GM06990 (cell line): ENCODE measurements around the gene NCLN.
A peak's percentile ranks its signal among the peaks of the same experiment; 100 is the strongest.

Source experiments
- DNase-seq: peaks from one replicate; pipeline ENCODE4 v3.0.0-alpha.2; 2011; ENCODE audit not compliant: insufficient read length; ENCODE audit errors: extremely low read depth
- H3K27me3 ChIP-seq: replicated peaks from 2 replicates; pipeline ENCODE4 v1.6.0; 2011; ENCODE audit warnings: low read length; ENCODE audit not compliant: control insufficient read depth, insufficient read depth
- H3K36me3 ChIP-seq: 2 replicates; pipeline ENCODE4 v1.5.1; 2011; ENCODE audit warnings: low read length; ENCODE audit not compliant: control insufficient read depth, insufficient read depth
- H3K4me3 ChIP-seq: replicated peaks from 2 replicates; pipeline ENCODE4 v1.5.1; 2011; ENCODE audit warnings: low read depth, mild to moderate bottlenecking, control low read depth, low read length
- TF ChIP-seq, protein P1 (sequence below): IDR thresholded peaks from 2 replicates; pipeline ENCODE4 v1.5.1; 2011; ENCODE audit warnings: low read length, control low read depth, mild to moderate bottlenecking, inconsistent platforms; ENCODE audit not compliant: insufficient read depth, poor library complexity, severe bottlenecking

NCLN gene

DNA sequence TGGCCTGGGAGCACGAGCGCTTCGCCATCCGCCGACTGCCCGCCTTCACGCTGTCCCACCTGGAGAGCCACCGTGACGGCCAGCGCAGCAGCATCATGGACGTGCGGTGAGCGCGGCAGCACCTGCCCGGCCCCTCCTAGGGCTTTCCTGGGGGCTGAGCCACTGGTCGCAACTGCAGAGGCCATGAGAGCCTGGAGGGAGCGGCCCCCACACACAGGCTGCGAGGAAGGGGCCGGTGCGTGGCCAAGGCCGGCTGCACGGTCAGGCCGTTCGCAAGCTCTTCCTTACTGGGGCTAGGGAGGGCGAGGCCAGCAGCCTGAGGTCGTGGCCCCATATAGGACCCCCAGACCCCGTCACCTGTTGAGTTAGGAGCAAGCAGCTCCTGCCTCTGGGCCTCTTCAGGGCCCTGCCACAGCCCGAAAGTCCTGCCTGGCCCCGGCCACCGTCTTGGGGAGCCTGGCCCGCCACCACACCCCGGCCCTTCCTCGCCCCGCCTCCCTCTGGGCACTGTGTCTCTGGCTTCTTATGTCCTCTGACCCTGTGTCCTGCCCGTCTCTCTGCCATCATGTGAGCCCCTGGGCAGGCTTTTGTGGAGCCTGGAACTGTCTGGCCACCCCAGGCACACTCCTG, 19.0 kb downstream of the NCLN start:
- no peak overlapping the region for H3K4me3 ChIP-seq

DNA sequence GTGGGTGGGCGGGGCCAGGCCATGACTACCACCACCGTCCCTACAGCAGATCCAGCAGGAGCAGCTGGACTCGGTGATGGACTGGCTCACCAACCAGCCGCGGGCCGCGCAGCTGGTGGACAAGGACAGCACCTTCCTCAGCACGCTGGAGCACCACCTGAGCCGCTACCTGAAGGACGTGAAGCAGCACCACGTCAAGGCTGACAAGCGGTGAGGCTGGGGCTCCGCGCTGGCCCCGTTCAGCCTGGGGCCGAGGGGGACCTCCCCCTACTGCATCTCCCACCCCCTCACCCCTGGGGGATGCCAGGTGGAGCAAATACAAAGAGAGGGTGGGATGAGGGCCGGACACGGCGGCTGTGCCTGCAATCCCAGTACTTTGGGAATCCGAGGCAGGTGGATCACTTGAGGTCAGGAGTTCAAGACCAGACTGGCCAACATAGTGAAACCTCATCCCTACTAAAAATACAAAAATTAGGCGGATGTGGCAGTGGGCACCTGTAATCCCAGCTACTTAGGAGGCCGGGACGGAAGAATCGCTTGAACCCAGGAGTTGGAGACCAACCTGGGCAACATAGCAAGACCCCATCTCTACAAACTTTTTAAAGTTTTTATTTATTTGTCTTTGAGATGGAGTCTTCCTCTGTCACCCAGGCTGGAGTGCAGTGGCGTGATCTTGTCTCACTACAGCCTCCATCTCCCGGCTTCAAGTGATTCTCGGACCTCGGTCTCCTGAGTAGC, 20.7 kb downstream of the NCLN start:
- TF ChIP-seq, protein P1, sequence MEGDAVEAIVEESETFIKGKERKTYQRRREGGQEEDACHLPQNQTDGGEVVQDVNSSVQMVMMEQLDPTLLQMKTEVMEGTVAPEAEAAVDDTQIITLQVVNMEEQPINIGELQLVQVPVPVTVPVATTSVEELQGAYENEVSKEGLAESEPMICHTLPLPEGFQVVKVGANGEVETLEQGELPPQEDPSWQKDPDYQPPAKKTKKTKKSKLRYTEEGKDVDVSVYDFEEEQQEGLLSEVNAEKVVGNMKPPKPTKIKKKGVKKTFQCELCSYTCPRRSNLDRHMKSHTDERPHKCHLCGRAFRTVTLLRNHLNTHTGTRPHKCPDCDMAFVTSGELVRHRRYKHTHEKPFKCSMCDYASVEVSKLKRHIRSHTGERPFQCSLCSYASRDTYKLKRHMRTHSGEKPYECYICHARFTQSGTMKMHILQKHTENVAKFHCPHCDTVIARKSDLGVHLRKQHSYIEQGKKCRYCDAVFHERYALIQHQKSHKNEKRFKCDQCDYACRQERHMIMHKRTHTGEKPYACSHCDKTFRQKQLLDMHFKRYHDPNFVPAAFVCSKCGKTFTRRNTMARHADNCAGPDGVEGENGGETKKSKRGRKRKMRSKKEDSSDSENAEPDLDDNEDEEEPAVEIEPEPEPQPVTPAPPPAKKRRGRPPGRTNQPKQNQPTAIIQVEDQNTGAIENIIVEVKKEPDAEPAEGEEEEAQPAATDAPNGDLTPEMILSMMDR = no peak
- no peak overlapping the region for H3K4me3 ChIP-seq
- no peak for DNase-seq
- peaks cover 22% of the 10 kb centered on the region for H3K36me3 ChIP-seq
- H3K27me3 ChIP-seq = no peaks in the 10 kb centered on the region

More for the DNA sequence above, 19.0 kb downstream of the NCLN start:
- no peaks in the 10 kb centered on the region for H3K27me3 ChIP-seq
- no peak for DNase-seq
- TF ChIP-seq, protein P1 = no peak
- peaks cover 24% of the 10 kb centered on the region for H3K36me3 ChIP-seq

DNA sequence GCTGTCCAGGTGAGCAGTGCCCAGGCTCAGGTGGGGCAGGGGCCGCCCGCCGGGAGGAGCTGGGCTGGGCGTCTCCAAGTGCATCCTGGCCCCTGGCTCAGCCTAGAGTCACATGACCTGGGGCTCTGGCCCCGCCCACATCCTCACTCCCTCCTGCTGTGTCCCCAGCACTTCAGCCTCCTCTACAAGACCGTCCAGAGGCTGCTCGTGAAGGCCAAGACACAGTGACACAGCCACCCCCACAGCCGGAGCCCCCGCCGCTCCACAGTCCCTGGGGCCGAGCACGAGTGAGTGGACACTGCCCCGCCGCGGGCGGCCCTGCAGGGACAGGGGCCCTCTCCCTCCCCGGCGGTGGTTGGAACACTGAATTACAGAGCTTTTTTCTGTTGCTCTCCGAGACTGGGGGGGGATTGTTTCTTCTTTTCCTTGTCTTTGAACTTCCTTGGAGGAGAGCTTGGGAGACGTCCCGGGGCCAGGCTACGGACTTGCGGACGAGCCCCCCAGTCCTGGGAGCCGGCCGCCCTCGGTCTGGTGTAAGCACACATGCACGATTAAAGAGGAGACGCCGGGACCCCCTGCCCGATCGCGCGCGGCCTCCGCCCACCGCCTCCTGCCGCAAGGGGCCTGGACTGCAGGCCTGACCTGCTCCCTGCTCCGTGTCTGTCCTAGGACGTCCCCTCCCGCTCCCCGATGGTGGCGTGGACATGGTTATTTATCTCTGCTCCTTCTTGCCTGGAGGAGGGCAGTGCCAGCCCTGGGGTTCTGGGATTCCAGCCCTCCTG, 21.9 kb downstream of the NCLN start:
- Histone ChIP-seq H3K36me3 (peaks cover 22% of the 10 kb centered on the region), H3K4me3 (no peak overlapping the region), H3K27me3 (no peaks in the 10 kb centered on the region)
- TF ChIP-seq, protein P1 = no peak
- DNase-seq = no peak

DNA sequence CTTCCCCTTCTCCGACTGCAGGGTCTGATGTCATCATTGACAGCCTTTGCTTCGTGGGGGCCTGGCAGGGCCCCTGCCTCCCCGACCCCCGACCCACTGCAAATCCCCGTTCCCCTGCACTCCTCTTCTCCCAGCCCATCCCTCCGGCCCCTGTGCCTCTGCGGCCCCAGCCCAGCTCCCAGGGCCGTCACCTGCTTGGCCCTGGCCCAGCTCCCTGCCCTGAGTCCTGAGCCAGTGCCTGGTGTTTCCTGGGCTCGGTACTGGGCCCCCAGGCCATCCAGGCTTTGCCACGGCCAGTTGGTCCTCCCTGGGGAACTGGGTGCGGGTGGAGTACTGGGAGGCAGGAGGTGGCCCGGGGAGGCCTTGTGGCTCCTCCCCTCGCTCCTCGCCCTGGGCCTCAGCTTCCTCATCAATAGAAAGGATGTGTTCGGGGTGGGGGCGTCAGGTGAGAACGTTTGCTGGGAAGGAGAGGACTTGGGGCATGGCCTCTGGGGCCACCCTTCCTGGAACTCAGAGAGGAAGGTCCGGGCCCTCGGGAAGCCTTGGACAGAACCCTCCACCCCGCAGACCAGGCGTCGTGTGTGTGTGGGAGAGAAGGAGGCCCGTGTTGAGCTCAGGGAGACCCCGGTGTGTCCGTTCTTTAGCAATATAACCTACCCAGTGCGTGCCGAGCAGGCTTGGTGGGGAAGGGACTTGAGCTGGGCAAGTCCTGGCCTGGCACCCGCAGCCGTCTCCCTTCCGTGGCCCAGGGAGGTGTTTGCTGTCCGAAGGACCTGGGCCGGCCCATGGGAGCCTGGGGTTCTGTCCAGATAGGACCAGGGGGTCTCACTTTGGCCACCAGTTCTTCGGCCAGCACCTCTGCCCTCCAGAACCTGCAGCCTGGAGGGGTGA, 22.8 kb downstream of the NCLN start:
- H3K27me3 ChIP-seq = no peaks in the 10 kb centered on the region
- no peak for DNase-seq
- H3K4me3 ChIP-seq = no peak overlapping the region
- H3K36me3 ChIP-seq = peaks cover 18% of the 10 kb centered on the region
- TF ChIP-seq, protein P1 = no peak

DNA sequence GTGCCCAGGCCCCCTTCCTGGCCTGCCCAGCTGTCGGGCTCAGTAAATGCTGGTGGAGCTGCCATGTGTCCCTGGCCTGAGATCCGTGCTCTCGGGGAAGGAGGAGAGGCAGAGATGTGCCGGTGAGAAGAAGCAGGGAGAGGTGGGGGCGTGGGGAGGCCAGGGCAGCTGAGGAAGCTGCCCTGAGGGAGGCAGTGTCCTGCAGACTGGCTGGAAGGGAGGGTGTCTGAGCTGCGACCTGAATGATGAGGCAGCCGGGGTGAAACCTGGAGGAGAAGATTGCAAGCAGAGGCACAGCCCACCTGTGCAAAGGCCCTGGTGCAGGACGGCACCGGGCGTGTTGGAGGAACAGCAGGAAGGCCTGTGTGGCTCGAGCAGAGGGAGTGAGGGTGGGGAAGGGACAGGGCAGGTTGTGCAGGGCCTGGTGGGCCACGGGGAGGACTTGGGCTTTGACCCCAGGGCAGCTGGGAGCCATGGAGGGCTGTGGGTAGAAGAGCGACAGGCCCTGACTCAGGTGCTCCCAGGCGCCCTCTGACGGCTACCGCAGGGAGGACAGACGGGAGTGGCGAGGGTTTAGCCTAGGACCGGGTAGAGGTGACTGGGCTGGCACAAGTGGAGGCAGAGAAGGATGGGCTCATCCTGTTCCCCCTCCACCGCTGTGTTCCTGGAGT, 24.8 kb downstream of the NCLN start:
- peak; percentile 56 for DNase-seq
- TF ChIP-seq, protein P1 = peak; percentile 88
- peaks cover 9% of the 10 kb centered on the region for H3K36me3 ChIP-seq
- no peak overlapping the region for H3K4me3 ChIP-seq
- no peaks in the 10 kb centered on the region for H3K27me3 ChIP-seq
